ENCODE results near the gene AP1G1.

AP1G1 gene

GRCh38 chr16:71794943-71795342 is 13.7 kb downstream of the AP1G1 start:
- TF ChIP-seq CTCF (IDR thresholded peaks at IDR 0.05) = no peak

GRCh38 chr16:71794018-71794417 is 14.6 kb downstream of the AP1G1 start:
- no peak for TF ChIP-seq CTCF (IDR thresholded peaks at IDR 0.05)

GRCh38 chr16:71792176-71792575 is 16.5 kb downstream of the AP1G1 start:
- TF ChIP-seq CTCF (IDR thresholded peaks at IDR 0.05) = no peak

GRCh38 chr16:71789136-71789535 is 19.5 kb downstream of the AP1G1 start:
- TF ChIP-seq CTCF (IDR thresholded peaks at IDR 0.05) = no peak

- TF ChIP-seq CTCF (IDR thresholded peaks at IDR 0.05) = no peak
Measured at GRCh38 chr16:71788578-71788977, 20.1 kb downstream of the AP1G1 start.

- no peak for TF ChIP-seq CTCF (IDR thresholded peaks at IDR 0.05)
Measured at GRCh38 chr16:71784093-71784492, 24.5 kb downstream of the AP1G1 start.

GRCh38 chr16:71781741-71782140 is 26.9 kb downstream of the AP1G1 start:
- no peak for TF ChIP-seq CTCF (IDR thresholded peaks at IDR 0.05)

GRCh38 chr16:71780521-71781089 is 28.0 kb downstream of the AP1G1 start:
- no peak for TF ChIP-seq CTCF (IDR thresholded peaks at IDR 0.05)

Data from LNCAP (cell line).